H9 (cell line): ENCODE data around the gene TUBA4A. TPM values are rescaled to one million over a fixed set of nuclear protein-coding genes. Genes with fewer than 3 reads are reported as not detected.

Source experiments
- DNase-seq: peaks from one replicate; pipeline ENCODE4 v3.0.0-alpha.2; 2017
- H2AFZ ChIP-seq: one replicate; pipeline ENCODE4 v1.6.1; 2013; ENCODE audit warnings: mild to moderate bottlenecking, low read length, control low read depth, moderate library complexity
- H2AK5ac ChIP-seq: 2 replicates; pipeline ENCODE4 v1.6.1; 2013; ENCODE audit warnings: low read length, control low read depth, mixed read lengths; ENCODE audit not compliant: insufficient read length
- H2BK120ac ChIP-seq: one replicate; pipeline ENCODE4 v1.6.1; 2013; ENCODE audit warnings: low read depth, mild to moderate bottlenecking, low read length, control low read depth, inconsistent platforms; ENCODE audit not compliant: poor library complexity, severe bottlenecking
- H2BK12ac ChIP-seq: 2 replicates; pipeline ENCODE4 v1.6.1; 2013; ENCODE audit warnings: low read length, control low read depth, mixed read lengths, low read depth; ENCODE audit not compliant: insufficient read length
- H2BK15ac ChIP-seq: 2 replicates; pipeline ENCODE4 v1.6.1; 2013; ENCODE audit warnings: low read depth, low read length, control low read depth
- H2BK20ac ChIP-seq: one replicate; pipeline ENCODE4 v1.6.1; 2013; ENCODE audit warnings: low read depth, mild to moderate bottlenecking, low read length, control low read depth, inconsistent platforms; ENCODE audit not compliant: poor library complexity, severe bottlenecking
- H2BK5ac ChIP-seq: 2 replicates; pipeline ENCODE4 v1.6.1; 2013; ENCODE audit warnings: low read length, control low read depth, mixed read lengths; ENCODE audit not compliant: insufficient read length
- H3K14ac ChIP-seq: 2 replicates; pipeline ENCODE4 v1.6.1; 2013; ENCODE audit warnings: low read length, control low read depth; ENCODE audit not compliant: insufficient read depth
- H3K18ac ChIP-seq: 2 replicates; pipeline ENCODE4 v1.6.1; 2013; ENCODE audit warnings: low read depth, mild to moderate bottlenecking, mixed read lengths, low read length, control low read depth; ENCODE audit not compliant: insufficient read length
- H3K23ac ChIP-seq: 2 replicates; pipeline ENCODE4 v1.6.1; 2013; ENCODE audit warnings: low read length, control low read depth, mixed read lengths, low read depth; ENCODE audit not compliant: insufficient read length
- H3K23me2 ChIP-seq: 2 replicates; pipeline ENCODE4 v1.6.1; 2013; ENCODE audit warnings: low read depth, mild to moderate bottlenecking, mixed read lengths, low read length, control low read depth; ENCODE audit not compliant: insufficient read length, poor library complexity, severe bottlenecking
- H3K27ac ChIP-seq: 2 replicates; pipeline ENCODE4 v1.5.1; 2013; ENCODE audit warnings: low read length, control low read depth, mixed read lengths, low read depth; ENCODE audit not compliant: insufficient read length
- H3K27me3 ChIP-seq: 2 replicates; pipeline ENCODE4 v1.6.1; 2013; ENCODE audit warnings: low read length, control low read depth, inconsistent platforms; ENCODE audit not compliant: insufficient read depth
- H3K4ac ChIP-seq: 2 replicates; pipeline ENCODE4 v1.6.1; 2013; ENCODE audit warnings: low read depth, mild to moderate bottlenecking, control low read depth, inconsistent platforms, low read length, moderate library complexity
- H3K4me1 ChIP-seq: 2 replicates; pipeline ENCODE4 v1.6.1; 2013; ENCODE audit warnings: low read length, control low read depth, inconsistent platforms; ENCODE audit not compliant: insufficient read depth
- H3K4me2 ChIP-seq: 2 replicates; pipeline ENCODE4 v1.6.1; 2013; ENCODE audit warnings: low read length, control low read depth, mixed read lengths; ENCODE audit not compliant: insufficient read length, insufficient read depth
- H3K56ac ChIP-seq: 2 replicates; pipeline ENCODE4 v1.6.1; 2013; ENCODE audit warnings: low read depth, mild to moderate bottlenecking, mixed read lengths, low read length, control low read depth; ENCODE audit not compliant: insufficient read length
- H3K79me1 ChIP-seq: 2 replicates; pipeline ENCODE4 v1.6.1; 2013; ENCODE audit warnings: low read depth, mild to moderate bottlenecking, moderate library complexity, low read length, control low read depth, inconsistent platforms; ENCODE audit not compliant: insufficient read depth, poor library complexity, severe bottlenecking
- H3K79me2 ChIP-seq: 2 replicates; pipeline ENCODE4 v1.6.1; 2013; ENCODE audit warnings: low read length, control low read depth, inconsistent platforms; ENCODE audit not compliant: insufficient read depth
- H3K9ac ChIP-seq: 2 replicates; pipeline ENCODE4 v1.6.1; 2013; ENCODE audit warnings: low read length, control low read depth, mixed read lengths; ENCODE audit not compliant: insufficient read length; ENCODE audit errors: extremely low read depth
- H3K9me3 ChIP-seq: one replicate; pipeline ENCODE4 v1.6.1; 2013; ENCODE audit warnings: low read depth, low read length, inconsistent platforms; ENCODE audit not compliant: control insufficient read depth
- H3T11ph ChIP-seq: one replicate; pipeline ENCODE4 v1.6.1; 2013; ENCODE audit warnings: mild to moderate bottlenecking, low read length, control low read depth, inconsistent platforms
- H4K20me1 ChIP-seq: one replicate; pipeline ENCODE4 v1.6.1; 2013; ENCODE audit not compliant: control insufficient read depth, insufficient read length, insufficient read depth
- H4K5ac ChIP-seq: 2 replicates; pipeline ENCODE4 v1.6.1; 2013; ENCODE audit warnings: low read depth, mild to moderate bottlenecking, mixed read lengths, low read length, control low read depth; ENCODE audit not compliant: insufficient read length
- H4K8ac ChIP-seq: replicated peaks from 2 replicates; pipeline ENCODE4 v1.6.1; 2013; ENCODE audit warnings: low read length, control low read depth, mixed read lengths, low read depth; ENCODE audit not compliant: insufficient read length
- H4K91ac ChIP-seq: 2 replicates; pipeline ENCODE4 v1.6.1; 2013; ENCODE audit warnings: low read depth, mild to moderate bottlenecking, moderate library complexity, mixed read lengths, low read length, control low read depth; ENCODE audit not compliant: insufficient read length
- H3K27ac Mint-ChIP-seq, 3 experiments: 2 replicates in 2 of 3; 3 replicates in 1 of 3; pipeline ENCODE4 v1.8.0; 2020 to 2021; ENCODE audit warnings: mixed read lengths in 3 of 3, mild to moderate bottlenecking in 1 of 3, moderate library complexity in 1 of 3
- H3K27me3 Mint-ChIP-seq: 2 replicates; pipeline ENCODE4 v1.8.0; 2021; ENCODE audit warnings: low read depth, mild to moderate bottlenecking, moderate library complexity, mixed read lengths
- H3K36me3 Mint-ChIP-seq, 3 experiments: 2 replicates in 2 of 3; 3 replicates in 1 of 3; pipeline ENCODE4 v1.8.0; 2020 to 2021; ENCODE audit warnings: low read depth in 3 of 3, mixed read lengths in 3 of 3; ENCODE audit not compliant: insufficient read depth in 1 of 3
- H3K4me1 Mint-ChIP-seq, 2 experiments: 2 replicates each; pipeline ENCODE4 v1.8.0; 2020; ENCODE audit warnings: mixed read lengths in 2 of 2
- H3K4me3 Mint-ChIP-seq, 2 experiments: 2 replicates in 1 of 2; 3 replicates in 1 of 2; pipeline ENCODE4 v1.8.0; 2020 to 2021; ENCODE audit warnings: mild to moderate bottlenecking in 2 of 2, mixed read lengths in 2 of 2, moderate library complexity in 1 of 2
- H3K9me3 Mint-ChIP-seq, 2 experiments: 2 replicates in 1 of 2; 3 replicates in 1 of 2; pipeline ENCODE4 v1.8.0; 2020; ENCODE audit warnings: mild to moderate bottlenecking in 2 of 2, mixed read lengths in 2 of 2, moderate library complexity in 1 of 2
- CTCF ChIP-seq: fragments of 200-600 bp; sonication (generic); conservative IDR thresholded peaks from 3 replicates; pipeline ENCODE4 v1.8.0; 2021; ENCODE audit warnings: antibody characterized with exemption, mild to moderate bottlenecking
- WGBS: extraction: QIAGEN DNeasy Blood & Tissue Kit; methylation state at CpG from one replicate; pipeline ENCODE4 v1.1.7; 2013; ENCODE audit warnings: missing lambda C conversion rate, low lambda C conversion rate, mixed read lengths; ENCODE audit not compliant: insufficient read length; ENCODE audit errors: extremely low coverage; 5-methylcytosine and 5-hydroxymethylcytosine counted together
- total RNA-seq: library from RNA; stranded (reverse); gene quantifications from 2 replicates; pipeline ENCODE4 v1.2.1, GENCODE V29; 2021

The TUBA4A gene
- total RNA-seq, 1 experiment from 2014 or later = 25.5 TPM

DNA sequence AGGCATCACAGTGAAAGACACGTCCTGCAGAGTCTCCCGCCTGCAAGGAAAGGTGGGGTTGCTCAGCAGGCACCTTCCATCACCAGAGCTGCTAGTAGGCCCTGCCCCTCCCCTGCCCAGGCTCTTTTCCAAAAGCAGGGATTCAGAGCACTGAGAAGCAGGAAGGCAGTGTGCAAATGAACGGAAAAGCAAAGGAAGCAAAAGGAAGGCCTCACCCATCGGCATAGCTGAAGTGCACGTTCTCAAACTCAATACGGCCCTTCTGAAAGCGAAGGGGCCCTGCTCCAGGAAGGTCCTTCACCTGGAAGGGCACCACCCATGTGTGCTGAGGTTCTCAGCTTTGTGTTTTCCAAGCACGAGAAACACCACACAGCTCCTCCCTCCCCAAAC lies 40.7 kb downstream of the TUBA4A start:
- Histone ChIP-seq H2BK20ac (no peak overlapping the region), H2BK12ac (no peak overlapping the region), H2AK5ac (no peak overlapping the region), H3K14ac (no peak overlapping the region), H3T11ph (no peak overlapping the region), H3K27ac (no peak overlapping the region), H3K9me3 (no peaks in the 10 kb centered on the region), H3K9ac (no peak overlapping the region), H3K79me1 (no peaks in the 10 kb centered on the region), H4K20me1 (no peaks in the 10 kb centered on the region), H2BK120ac (no peak overlapping the region), H3K4me1 (no peaks in the 10 kb centered on the region), H3K23ac (no peak overlapping the region), H4K8ac (no peak overlapping the region), H3K23me2 (peaks cover 2% of the 10 kb centered on the region), H3K27me3 (no peaks in the 10 kb centered on the region), H4K91ac (no peak overlapping the region), H3K4ac (no peak overlapping the region), H3K56ac (no peak overlapping the region), H3K79me2 (no peaks in the 10 kb centered on the region), H2BK5ac (no peak overlapping the region), H2AFZ (no peak overlapping the region), H2BK15ac (no peak overlapping the region), H3K18ac (no peak overlapping the region), H3K4me2 (no peak overlapping the region), H4K5ac (no peak overlapping the region)
- no peak for TF ChIP-seq CTCF
- H3K9me3 Mint-ChIP-seq = no peaks in the 10 kb centered on the region
- no peak overlapping the region for H3K4me3 Mint-ChIP-seq
- H3K36me3 Mint-ChIP-seq = peaks cover 15 to 73% (median 65%) of the 10 kb centered on the region in 3 experiments
- H3K4me1 Mint-ChIP-seq = peaks cover 11 to 16% of the 10 kb centered on the region in 2 experiments
- H3K27ac Mint-ChIP-seq = no peak overlapping the region
- WGBS = no CpG with 5 or more reads among the region's 8 CpGs
- no peak for DNase-seq
- no peaks in the 10 kb centered on the region; the same call in 1 of the 2 replicates for H3K27me3 Mint-ChIP-seq
